SW480 (cell line): ENCODE measurements around the gene ZNF410.
A peak's percentile ranks its signal among the peaks of the same experiment; 100 is the strongest.
"Not testable (repeated sequence)": the region's sequence is repeated elsewhere in the genome, so short reads cannot be mapped to it uniquely, and the experiment has no call there.

Experiments used
- DNase-seq: peaks from one replicate; pipeline ENCODE4 v3.0.0-alpha.2; 2016; ENCODE audit warnings: low spot score

The ZNF410 gene

DNA sequence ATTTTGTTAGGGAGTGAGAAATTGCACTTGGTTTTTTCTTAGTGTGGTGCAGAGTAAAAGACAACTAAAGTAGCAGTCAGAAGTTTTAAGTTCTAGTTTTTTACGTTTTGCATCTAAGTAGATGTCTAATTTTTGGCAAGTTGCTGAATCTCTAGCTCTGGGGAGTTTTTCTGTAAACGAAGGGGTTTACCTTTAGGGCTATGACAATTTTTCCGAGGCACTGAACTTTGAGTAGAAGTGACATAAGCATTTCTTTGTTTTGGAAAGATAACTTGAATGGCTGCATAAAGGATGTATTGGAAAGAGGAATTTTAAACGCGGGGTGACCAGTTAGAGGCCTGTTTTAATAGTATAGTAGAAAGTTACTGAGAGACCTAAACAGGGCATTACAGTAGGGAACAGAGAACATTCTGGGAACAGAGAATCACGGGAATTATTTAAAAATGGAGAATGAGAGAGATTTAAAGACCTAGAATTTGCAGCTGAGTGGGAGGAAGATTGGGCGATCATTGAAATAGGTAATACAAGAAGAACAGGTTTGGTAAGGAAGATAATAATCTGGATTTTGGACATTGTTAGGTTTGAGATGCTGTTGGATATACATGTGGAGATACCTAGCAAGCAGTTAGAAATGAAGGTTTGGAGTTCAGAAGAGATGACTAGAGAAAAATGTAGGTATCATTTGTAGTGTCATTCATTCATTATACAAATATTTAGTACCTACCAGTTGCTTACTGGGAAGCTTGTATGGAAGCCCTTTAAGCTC is 1.2 kb downstream of the ZNF410 start:
- DNase-seq: no peak

- no peak for DNase-seq
These were observed 1.7 kb downstream of the ZNF410 start for GRCh38 chr14:73888460-73888725.

DNA sequence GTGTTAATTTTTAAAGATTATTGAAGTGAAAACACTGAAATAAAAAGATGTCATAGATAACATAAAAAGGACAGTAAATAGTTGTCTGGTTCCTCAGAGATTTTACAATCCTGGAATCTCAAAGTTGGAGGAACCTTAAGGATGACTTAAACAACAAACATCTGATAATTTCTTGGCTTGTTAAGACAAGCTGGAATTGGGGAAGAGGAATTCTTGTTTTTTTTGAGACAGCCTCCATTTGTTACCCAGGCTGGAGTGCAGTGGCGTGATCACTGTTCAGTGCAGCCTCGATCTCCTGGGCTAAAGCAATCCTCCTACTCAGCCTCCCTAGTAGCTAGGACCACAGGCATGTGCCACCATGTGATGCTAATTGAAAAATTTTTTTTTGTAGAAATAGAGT is 2.3 kb downstream of the ZNF410 start:
- no peak for DNase-seq

DNA sequence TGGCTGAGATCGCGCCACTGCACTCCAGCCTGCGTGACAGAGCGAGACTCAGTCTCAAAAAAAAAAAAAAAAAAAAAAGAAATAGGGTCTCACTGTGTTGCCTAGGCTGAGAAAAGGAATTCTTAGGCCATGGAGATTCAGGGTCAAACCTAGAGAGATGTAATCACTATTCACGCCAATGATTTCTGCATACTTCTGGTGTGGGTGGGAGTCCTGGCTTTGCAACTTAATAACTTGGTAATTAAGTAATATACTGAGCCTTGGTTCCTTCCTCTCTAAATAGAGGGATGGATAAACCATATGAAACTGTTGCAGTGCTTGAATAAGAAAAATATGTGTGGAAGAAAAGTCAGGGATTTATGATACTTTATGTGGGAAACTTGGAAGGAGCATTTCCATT is 2.7 kb downstream of the ZNF410 start:
- DNase-seq: no peak

DNA sequence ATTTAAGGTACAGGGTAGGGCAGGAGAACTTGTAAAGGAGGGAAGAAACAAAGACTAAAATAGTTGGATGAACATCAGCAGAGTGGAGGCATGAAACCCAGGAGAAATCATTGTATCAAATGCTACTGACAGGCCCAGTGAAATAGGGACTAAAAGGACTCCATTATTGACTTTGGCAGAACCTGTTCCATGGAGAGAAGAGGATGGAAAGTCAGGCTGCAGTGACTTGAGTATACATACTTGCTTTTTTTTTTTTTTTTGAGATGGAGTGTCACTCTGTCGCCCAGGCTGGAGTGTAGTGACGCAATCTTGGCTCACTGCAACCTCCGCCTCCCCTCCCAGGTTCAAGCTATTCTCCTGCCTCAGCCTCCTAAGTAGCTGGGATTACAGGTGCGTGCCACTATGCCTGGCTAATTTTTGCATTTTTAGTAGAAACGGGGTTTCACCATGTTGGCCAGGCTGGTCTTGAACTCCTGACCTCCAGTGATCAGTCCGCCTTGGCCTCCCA is 7.6 kb downstream of the ZNF410 start:
- not testable (repeated sequence) for DNase-seq

- no peak for DNase-seq
These were observed 9.3 kb downstream of the ZNF410 start for GRCh38 chr14:73895939-73896338.

- DNase-seq: no peak
These were observed 9.9 kb downstream of the ZNF410 start for GRCh38 chr14:73896521-73896920.

GRCh38 chr14:73903028-73903427 is 16.4 kb downstream of the ZNF410 start:
- DNase-seq: no peak

DNA sequence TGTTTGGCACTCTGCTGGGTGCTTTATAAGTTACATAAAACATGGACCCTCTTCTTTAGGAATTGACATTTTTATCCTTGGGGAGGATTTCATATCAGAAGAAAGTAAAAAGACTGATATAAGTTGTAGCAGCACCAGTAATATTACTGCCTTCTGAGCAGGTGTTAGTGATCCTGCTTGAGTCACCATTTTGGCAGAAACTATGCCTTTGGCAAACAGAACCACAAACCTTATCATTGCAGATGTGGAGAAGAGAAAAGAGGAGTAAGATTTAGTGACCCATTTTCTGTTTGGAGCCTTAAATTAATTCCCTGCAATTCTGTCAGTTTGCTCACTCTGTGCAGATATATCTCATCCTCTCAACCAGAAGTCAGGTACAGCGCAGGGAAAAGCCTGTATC is 23.0 kb downstream of the ZNF410 start:
- no peak for DNase-seq

GRCh38 chr14:73913256-73913655 is 26.6 kb downstream of the ZNF410 start:
- DNase-seq: no peak

DNA sequence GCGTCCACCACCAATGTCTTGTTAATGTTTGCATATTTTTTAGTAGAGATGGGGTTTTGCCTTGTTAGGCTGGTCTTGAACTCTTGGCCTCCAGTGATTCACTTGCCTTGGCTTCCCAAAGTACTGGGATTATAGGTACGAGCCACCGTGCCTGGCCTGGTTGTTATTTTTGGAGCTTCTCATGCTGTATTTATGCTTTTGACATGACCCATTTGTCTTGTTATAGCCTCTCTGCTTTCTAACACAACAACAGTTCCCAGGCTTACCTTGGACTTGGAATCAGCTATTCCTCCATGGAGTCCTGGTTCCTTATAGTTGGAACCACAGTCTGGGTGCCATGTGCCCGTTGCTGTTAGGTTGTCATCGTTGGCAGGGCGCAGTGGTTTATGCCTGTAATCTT is 29.7 kb downstream of the ZNF410 start:
- no peak for DNase-seq

DNA sequence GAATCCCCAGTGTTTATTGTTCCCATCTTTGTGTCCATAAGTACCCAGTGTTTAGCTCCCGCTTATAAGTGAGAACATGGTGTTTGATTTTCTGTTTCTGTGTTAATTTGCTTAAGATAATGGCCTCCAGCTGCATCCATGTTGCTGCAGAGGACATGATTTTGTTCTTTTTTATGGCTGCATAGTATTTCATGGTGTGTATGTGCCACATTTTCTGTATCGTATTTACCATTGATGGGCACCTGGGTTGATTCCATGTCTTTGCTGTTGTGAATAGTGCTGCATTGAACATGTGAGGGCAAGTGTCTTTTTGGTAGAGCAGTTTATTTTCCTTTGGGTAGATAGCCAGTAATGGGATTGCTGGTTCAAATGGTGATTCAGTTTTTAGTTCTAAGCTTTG is 32.8 kb downstream of the ZNF410 start:
- not testable (repeated sequence) for DNase-seq

DNA sequence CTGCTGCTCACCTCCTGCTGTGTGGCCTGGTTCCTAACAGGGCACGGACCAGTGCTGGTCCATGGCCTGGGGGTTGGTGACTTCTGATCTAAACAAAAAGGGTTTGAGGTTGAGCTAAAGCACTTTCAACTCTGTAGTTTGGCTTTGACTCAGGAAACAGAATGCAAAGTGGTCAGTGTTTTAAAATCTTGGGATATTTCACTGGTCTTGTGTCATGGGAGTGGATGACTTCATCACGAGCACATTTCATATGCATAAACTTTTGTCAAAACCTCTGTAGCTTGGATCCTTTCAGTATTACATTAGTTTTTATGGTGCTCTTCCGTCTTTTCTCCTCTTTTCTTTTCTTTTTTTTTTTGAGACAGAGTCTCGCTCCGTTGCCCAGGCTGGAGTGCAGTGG is 37.7 kb downstream of the ZNF410 start:
- DNase-seq: no peak

DNA sequence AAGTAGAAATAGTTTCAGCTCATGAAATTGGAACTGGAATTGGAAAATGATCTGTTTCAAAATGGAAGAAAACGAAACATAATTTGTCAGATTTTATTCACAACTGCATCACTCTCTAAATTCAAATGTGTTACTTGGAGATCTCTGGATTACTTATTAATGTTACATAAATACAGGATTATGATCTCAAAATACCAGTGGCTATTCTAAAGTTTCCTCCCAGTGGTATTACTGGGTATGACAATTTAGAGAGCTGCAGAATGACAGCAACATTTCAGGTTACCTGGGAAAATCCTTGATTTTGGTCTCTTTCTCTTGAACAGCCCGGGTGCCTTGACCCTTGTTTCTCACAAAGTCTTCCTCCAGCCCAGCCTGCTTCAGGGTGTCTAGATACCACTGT is 49.0 kb downstream of the ZNF410 start:
- peak; percentile 21 for DNase-seq

DNA sequence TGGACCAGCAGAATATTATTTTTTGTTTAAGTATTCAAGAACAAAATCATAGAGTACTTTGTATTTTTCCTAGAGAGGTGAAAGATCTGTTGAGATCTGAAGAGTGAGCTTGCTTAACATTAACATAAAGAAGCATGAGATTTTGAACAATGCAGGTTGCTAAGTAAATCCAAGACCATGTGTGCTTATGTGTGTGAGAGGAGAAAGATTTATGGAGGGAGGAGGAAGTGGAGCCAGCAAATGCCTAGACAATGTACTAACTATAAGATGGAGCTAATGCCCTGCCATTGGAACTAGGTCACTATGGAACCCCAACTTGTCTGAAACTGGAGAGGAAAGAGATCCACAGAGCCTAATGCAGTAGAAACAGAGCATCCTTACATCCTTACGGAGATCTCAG is 49.9 kb downstream of the ZNF410 start:
- no peak for DNase-seq

DNA sequence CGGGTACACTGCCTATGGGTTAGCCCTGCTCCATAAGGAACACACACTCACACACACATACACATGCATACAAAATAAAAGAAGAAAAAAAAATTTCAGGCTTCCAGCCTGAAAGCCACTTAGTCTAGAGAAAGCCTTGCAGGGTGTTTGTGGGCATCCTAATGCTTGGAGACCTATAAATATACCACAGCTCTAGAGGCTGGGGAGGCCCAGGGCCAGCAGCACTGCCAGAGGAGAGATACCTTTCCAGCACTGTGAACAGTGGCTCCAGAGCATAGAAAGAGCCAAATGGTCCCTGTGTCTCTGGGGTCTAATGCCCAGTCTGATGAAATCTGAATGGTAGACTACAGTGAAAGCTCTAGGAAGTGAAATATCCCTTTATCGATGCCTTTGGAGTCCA is 50.4 kb downstream of the ZNF410 start:
- DNase-seq: no peak

DNA sequence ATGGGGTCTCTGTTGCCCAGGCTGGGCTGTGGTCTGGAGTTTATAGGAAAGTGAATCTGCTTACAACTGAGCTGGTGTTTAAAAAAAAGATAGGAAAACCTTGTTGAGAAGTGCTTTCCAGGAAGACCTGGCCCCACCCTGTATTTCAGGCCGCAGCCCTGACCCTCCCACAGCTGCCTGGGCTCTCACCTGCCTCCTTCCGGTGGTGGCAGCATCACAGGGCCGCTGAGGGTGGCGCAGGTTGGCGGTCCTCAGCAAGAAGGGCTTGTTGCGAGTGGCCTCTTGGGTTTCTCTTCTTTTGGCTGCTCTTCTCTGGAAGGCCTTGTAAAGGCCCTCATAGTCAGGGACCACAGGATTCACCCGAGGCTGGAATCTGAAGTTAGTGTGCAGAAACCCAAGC is 55.5 kb downstream of the ZNF410 start:
- DNase-seq: peak; percentile 28

DNA sequence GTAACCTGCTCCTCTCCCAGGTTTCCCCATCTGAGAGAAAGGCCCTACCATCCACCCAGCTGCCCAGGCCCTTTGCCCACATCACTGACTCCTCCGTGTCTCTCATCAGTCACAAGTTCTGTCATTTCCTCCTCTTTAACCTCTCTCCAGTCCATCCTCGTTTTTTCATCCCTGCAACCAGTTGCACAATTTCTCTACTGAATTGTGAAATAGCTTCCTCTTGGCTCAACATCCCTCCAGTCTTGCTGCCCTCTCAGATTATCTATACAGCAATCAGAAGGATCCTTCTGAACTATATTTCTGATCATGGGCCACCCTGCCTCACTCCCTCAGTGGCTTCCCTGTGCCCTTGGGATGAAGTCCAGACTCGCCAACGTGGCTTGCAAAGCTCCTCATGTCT is 56.4 kb downstream of the ZNF410 start:
- peak; percentile 17 for DNase-seq

DNA sequence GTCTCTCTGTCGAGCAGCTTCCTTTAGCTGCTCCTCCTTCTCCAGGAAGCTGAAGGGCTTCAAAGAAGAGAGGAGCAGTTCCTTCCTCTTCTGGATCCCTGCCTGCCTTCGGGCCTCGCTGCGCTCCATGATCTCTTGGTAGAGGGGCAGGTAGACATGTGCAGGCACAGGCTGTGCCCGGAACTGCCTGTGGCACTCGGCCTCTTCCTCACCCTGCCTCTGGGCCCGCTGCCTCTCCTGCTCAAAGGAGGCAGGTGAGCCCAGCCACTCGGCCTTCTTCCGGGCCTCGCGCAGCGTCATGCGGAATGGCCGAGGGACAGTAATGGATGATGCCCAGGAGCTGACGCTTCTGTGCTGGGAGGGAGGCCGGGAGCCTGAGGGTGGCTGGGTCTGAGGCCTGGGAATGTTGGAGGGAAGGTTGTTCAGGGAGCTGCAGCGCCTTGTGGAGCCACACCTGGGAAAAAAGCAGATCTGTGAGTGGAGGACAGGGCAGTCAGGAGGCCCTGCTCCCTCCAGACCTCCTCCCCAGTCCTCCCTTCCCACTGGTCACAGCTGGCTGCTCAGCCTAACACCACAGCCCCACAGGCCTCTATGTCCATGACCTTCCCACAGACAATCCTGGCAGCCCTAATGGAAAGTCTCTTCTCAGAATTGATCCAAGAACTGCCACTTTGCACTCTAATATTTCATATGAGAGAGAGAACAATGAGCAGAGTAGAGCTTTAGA is 57.9 kb downstream of the ZNF410 start:
- no peak for DNase-seq

- no peak for DNase-seq
These were observed 58.6 kb downstream of the ZNF410 start for GRCh38 chr14:73945159-73945670.

GRCh38 chr14:73949752-73950734 is 63.4 kb downstream of the ZNF410 start, which contains the start of the genes COQ6 and FAM161B:
TSS of gene COQ6 (plus strand) at chr14:73950302. CDS start at chr14:73950333, 31 bp downstream.
TSS of gene FAM161B (minus strand) at chr14:73950094. CDS start at chr14:73950026, 68 bp downstream.
- DNase-seq: peak; percentile 99

DNA sequence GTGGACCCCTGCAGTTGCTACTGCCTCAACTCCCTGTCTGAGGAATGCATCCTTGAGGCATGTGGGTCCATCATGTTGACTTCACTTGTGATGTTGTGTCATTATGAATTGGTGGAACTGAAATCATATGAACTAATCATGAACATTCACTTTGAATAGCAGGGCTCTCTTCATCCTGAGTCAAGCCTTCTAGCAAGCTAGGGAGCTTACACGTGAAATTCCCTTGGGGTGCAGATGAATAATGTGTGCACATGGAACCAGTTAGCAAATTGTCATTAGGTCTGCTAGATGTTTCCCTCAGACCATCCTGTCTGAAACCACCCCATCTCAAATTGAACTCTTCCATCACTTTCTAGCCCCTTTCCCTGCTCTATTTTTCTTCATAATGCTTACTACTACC is 67.1 kb downstream of the ZNF410 start:
- DNase-seq: no peak
